Brain pericyte (primary cell): ENCODE results near the gene CEP104.

ENCODE experiments used
- DNase-seq: peaks from one replicate; pipeline ENCODE4 v3.0.0-alpha.2; 2012; ENCODE audit warnings: low read depth, low spot score

The CEP104 gene

DNA sequence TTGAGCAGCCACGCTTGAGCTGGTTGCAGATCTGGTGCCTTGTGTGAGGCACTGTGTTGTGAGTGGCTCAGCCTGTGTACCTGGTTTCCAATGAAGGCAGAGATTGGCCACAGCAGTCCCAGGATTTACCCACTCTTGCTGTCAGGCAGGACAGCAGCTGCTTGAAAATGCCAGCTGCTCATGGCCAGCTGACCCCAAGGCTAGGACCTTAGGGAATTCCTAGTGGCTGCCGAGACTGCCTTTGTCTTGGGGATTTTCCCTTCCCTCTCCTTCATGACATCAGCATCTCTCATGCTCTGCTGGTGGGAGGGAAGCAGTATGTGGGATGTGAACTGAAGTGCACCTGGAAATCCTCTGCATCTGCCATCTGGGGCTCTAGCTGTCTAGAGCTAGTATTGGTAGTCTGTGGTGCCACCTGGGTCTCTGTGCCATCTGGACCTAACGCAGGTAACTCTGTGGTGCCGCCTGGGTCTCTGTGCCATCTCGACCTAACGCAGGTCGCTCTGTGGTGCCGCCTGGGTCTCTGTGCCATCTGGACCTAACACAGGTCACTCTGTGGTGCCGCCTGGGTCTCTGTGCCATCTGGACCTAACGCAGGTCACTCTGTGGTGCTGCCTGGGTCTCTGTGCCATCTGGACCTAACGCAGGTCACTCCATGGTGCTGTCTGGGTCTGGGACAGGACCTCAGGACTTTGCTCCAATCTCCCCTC lies 56.9 kb downstream of the CEP104 start:
- DNase-seq, result no peak

DNA sequence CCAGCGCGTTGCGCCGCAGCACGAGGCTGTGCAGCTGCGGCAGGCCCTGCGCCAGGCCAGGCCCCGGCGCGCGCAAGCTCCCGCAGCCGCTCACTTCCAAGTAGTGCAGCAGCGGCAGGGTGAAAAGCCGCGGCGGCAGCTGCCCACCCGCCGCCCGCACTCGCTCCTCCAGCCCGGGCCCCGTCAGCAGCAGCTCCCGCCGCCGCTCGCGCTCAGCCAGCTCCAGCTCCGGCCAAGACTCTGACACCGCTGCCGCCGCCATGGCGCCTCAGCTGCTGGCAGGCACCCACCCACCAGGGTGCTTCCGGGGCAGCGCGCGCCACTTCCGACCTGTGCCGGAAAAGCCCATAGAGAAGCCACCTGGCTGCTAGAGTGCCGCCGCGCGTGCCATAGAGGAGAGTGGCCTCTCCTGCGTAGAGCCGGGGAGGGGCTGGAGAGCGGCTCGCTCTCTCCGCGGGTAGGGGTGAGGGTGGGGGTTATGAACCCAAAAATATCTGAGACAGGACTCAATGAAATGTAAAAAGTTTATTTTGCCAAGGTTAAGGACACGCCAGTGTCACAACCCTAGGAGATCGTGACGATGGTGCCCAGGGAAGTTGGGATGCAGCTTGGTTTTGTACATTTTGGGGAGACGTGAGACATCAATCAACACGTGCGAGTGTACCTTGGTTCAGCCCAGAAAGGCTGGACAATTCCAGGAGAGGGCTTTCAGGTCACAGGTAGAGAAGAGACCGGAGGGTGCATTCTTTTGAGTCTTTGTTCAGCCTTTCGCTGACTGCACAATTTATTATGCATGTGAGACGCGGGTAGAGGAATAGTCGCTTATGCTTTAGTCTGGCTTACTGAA lies 60.6 kb downstream of the CEP104 start, which contains the start of gene LRRC47:
Gene LRRC47, minus strand, starts transcription at position 284 of the 847 bp plus-strand sequence. Its CDS starts 22 bp downstream, at position 262.
- peak; percentile 57 for DNase-seq

DNA sequence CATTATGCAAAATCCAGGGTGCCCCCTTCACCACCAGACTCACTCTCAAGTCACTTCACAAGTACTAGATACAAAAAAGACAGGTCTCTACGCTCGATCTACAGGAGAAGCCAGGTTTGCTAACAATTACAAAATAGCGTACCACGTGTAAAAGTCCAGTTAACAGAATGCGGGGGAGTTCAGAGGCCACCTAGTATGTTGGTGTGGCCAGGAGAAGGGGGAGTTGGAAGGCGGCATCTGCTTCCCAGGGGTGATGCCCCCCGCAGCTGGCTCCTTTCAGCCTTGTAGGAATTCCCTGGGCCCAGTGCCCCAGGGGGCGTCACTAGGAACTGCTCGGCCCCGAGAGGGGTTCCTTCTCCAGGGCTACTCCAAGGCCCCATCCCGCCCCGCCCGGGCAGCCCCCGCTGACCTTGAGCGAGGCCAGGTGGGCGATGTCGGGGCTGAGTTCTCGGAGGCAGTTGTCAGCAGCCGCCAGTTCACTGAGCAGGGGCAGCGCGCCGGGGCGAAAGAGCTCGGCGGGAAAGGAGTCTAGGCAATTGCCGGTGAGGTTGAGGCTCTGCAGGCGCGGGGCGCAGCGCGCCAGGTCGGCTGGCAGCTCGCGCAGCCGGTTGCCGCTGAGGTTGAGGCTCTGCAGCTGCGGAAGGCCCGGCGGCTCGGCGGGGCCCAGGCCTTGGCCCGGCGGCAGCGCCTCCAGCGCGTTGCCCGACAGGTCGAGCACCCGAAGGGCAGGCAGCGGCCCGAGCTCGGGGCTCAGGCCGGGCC lies 61.4 kb downstream of the CEP104 start:
- no peak for DNase-seq

DNA sequence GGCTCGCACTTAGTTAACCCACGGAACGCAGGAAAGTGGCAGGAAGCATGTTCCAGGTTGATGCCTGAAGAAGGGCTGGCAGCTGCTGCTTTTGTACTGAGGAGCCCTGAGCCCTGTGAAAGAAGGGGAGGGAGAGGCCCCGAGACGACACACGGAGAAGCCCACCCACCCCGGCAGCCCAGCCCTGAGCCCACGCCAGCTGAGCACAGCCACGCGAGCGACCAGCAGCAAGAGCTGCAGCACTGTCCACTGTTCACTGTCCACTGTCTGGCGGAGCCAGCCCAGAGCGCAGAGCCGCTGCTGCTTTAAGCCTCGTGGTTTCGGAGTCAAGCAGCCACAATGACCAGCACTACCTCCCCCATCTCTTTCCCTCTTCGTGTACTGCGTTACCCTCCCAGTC lies 66.1 kb downstream of the CEP104 start:
- DNase-seq, result no peak

DNA sequence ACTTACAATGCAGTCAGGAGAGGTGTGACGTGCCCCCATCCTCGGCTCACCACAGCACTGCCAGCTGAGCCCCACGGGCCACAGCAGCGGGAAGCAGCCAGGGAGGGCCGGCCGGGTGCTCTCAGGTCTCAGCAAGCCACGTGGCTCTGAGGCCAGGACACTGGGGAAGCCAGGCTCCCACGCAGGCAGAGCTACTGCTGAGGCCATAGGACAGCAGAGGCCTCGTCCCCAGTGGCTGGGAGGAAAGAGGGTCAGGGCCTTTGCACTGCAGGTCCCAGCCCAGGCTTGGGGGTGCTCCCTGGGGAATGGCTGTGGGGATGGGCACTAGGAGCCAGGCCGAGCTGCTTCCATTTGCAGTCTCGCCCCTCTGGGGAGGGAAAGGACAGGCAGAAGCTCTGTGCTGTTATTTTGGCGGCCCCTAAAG lies 66.5 kb downstream of the CEP104 start:
- no peak for DNase-seq

DNA sequence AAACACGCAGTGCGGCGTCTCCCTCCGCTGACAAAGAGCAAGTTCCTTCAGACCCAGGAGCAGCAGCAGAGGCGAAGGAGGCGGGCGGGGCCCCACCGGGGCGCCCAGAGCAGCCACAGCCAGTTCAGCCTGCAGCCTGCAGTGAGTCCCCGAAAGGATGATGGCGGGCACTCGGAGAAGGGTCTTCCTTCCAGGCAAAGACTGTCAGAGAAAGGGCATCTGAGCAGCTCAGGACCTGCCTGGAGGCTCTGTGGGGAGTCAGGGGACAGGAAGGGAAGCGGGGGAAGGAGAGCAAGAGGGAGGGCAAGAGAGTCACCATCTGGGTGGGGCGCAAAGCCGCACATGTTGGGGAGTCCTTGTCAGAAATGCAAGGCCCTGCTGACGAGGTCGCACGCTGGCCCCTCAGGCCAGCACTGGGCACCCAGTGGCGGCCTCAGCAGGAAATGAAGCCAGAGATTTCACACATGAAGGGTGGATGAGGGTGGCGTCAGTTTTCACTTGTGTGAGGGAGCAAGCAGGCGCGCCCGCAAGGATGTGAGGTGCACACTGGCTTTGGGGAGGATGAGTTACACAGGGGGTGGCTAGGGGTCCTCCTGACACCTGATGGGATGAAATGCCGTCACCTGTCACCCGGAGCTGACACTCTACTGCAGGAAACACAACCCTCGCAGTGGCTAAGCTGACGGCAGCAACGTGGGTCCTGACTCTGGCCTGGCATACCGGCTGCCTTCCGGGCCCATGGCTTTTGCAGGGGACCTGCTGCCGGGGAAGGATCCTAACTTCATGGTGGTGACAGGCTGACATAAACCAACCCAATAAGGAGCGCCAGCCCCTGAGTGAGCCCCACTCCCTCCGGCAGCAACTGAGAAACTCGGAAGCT lies 67.3 kb downstream of the CEP104 start:
- DNase-seq, result no peak

DNA sequence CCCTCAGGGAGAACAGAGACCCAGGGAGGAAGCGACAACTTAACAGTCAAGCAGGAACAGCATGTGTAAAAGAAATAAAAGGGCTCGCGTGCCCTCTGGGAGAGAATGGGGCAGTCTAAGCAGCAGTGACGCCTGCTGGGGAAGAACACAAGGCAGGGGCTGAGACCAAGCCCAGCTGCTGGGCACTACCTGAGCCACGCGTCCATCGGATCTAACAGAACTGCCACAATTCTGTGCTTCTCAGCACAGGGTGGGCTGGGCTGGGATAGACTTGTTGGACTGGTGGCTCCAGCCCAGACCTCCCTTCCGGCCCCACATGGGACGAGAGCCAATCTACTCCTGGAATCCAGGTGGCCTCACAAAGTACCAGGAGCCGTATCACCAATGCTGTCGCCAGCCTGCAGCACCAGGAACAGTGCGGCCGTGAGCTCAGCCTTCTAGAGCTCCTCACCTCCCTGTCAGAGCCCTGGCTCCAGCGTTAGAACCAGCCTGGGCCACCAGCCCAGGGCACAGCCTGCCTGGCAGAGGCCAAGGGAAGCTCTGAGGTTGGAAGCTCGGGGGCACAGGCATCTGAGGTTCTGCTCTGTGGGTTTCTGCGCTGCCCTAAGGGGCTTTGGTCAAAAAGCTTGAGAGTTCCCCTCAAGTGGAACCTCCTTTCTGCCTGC lies 68.1 kb downstream of the CEP104 start:
- DNase-seq, result no peak

DNA sequence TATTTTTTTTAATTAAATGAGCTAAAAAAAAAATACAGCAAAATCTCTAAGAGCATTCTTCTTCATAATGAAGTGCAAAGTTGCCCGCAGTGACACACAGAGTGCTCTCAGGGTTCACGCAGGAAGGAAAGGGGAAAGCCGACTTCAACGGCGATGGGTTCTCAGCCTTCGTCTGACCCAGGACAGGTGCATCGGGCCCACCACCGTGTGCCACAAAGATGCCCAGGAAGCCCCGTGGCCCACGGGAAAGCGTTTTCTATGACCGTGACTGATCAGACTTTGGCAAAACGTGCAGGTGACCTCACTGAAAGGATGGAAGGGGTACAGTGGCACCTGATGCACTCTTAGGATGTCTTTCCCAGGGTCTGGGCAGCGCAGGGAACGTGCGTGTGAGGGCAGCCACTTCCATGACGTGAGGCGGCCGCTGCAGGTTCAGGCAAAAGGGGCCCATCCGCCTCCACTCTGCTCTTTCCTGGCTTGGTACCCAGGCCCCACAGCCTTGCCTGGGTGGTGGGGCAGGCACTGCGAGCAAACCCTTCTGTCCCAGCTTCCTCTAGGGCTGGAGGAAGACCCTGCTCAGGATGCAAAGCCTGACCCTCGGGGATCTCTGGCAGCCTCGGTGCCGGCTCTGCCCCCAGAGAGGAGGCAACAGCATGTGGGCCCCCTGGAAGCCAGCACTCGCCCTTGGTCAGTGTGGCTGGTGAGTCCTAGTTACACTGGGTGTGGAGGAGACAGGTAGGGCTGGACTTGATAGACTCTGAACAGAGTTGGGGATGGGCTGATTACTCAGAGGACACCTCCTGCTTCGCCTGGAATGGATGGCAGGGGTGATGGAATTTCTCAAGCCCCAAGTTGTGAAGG lies 69.0 kb downstream of the CEP104 start:
- no peak for DNase-seq

DNA sequence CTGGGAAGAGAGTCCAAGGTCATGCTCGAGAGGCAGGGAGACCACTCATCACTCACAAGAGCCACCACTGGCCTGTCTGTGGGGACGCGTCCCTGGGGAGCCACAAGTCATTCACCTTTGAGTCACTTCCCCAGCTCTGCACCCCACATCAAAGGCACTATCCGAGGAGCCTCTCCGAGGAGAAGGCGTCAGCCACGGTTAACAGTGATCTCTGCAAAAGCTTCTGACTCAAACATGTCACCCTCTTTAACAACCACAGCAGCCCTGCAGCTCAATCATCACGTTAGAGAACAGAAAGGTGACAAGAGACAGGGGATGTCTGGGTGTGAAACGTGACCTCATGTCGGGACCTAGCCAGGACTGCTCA lies 69.7 kb downstream of the CEP104 start:
- DNase-seq, result no peak

DNA sequence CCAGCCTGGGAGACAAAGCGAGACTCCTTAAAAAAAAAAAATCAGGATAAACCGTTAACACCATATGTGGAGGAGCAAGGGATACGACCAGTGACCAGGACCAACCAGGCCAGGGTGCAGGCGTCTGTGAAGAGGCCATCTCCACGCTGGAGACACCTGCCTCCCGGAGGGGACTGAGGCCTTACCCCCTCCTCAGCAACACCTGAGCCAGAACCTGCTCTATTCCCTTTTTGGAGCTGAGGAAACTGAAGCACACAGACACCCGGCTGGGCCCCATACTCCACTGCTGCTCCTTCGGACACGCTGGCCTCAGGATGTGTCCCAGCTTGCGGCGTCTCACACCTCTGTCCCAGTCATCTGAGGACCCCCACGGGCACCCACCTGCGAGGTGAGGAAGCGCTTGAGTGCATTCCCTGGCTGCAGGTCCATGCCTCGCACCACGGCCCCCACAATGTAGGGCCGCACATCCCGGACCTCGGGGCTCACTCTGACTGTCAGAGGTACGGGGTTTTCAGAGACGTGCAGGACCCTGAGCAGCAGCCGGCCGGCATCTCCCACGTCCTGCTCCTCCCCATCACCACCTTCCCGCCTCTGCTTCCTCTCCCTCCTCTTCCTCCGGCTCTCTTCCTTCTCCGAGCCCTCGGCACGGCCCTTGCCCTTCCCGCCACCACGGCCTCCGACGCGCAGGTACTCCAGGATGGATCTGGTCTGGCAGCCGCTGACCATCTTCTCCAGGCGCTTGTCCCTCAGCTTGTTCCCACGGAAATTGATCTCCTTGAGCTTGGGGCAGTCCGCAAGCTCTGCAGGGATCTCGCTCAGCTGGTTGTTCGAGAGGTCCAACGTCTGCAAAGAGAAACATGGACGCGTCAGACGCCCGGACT lies 70.3 kb downstream of the CEP104 start:
- DNase-seq, result no peak

DNA sequence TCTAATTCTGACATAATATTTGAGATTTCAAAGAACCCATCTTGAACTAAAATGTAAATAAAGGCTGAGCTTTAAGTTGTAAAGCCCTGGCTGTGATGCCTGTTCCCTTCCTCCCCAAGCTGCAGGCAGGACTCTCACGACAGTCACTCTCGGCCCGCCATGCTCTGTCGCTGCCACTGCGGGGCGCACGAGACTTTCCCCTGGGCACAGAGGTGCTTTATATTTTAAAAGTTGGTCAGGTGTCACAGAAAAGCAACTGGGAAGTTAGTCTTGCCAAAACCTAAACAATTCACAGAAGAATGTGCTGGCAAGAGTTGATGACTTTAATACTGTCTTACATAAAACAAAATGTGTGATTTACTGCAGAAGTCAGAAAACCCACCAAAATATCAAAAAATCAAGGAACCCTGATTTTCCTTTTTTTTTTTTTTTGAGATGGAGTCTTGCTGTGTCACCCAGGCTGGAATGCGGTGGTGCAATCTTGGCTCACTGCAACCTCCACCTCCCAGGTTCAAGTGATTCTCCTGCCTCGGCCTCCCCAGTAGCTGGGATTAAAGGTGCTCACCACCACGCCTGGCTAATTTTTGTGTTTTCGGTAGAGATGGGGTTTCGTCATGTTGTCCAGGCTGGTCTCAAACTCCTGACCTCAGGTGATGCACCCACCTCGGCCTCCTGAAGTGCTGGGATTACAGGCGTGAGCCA lies 71.4 kb downstream of the CEP104 start:
- DNase-seq, result no peak

DNA sequence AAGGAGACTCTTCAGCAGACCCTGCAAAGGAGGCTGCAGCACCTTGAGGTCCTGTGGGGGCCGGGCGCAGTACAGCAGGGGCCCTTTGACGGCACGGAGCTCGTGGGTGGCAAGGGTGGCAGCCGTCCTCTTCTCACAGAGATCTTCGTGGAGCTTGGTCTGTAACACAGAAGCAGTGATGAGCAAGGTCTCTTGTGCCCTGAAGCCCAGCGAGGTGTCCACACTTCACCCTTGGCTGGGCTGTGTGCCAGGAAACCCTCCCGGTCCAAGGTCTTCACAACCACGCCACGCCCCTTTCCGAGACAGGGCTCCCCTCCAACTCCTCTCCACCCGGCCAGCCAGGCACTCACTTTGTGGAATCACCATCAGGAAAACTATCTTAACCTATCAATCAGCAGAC lies 72.0 kb downstream of the CEP104 start:
- DNase-seq, result no peak

DNA sequence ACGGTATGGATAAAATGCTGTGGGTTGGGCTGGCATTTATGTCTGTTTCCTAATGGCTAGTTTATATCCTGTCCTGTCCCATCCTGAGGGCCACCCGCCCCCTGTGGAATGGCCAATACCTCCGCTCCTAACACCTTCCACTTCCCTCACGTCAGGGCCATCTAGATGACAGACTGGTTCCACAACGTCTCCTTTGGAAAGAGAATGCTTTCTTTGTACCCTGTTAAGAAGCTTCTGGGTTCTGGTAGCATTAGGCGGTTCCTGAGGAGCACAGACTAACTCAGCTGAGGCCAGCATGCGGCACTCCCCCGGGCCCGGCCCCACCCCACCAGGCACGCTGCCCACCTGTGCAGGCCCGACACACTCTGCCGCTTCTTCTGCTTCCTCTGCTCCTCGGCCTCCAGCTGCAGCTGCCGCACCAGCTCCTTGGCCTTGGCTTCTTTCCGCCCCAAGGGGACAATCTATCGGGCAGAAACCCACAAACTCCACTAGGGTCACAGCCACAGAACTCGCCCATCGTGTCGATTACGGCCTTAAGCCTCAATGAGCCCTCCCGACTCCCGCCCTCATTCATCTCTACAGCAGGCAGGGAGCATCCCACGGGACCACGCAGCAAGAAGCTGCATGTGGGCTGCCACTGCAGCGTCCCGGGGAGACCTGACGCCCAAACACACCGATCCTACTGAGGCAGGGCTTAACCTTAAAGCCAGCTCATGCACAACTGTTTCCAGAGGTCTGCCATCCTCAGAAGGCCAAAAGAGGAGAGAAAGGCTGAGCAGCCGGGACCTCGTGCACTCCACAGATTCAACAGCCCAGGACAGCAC lies 73.1 kb downstream of the CEP104 start:
- no peak for DNase-seq

DNA sequence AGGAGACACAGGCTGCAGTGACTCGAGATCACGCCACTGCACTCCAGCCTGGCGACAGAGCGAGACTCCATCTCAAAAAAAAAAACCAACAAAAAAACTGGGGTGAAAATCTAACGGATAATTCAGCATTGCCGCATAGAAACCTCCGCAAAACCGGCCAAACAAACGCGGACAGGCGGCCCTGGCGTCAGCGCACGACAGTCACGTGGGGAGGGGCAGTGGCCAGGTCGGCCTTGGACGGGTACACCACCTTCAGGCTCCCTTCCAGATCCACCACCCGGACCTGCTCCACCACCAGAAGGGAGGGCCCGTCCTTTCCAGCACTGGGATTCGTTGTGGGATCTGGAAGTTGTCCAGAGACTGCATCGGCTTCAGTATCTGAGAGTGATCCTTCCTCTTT lies 76.1 kb downstream of the CEP104 start:
- no peak for DNase-seq

DNA sequence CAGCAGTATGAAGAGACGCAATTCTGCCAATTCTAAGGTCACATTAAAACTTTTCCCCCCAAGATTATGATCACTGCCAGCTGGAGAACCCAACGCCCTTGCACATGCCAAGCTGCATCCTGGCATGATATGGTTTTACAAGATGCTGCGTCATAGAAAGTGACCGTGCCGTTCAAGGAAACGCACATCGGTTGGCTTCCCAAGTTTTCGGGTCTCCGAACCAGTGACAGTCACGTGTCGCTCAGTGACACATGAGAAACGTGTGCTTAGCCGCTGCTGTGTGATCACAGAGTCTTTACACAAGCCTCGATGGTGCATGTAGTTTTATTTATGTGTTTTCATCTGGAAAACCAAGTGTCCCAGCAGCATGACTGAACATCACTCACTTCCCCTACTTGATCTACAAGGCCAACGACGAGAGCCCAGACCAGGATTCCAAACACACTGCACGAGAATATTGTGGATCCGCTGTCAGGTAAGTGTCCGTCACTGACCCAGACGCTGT lies 77.0 kb downstream of the CEP104 start:
- DNase-seq, result no peak

DNA sequence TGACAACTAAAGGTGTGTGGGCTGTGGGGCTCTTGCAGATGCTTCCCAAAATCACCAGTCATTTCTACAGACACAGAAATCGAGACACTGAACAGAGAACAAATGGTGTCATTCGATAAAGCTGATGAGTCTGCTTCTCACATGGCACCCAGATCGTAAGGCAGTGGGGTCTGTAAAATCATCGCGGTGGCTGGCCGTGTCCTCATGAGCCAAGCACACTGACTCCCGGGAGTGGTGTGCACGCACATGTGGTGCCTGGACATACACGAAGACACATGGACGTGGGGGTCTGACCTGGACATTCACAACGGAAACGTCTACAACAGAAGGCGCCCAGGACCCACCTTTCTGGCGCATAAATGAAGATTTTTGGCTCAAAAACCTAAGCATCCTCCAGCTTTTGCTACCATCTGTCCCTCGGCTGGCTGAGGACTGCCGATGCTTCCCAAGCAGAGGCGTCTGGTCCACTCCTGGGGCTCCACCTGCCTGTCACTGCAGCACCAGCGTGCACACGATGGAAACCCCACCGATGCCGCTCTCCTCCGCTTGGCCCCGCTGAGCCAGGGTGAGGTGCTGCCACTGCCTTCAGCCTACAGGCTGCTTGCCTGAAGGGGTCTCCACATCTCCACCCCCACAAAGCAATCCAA lies 77.6 kb downstream of the CEP104 start:
- DNase-seq, result no peak
